Left lung (tissue), 10 donors: ENCODE data around the gene RDM1. TPM values are rescaled to one million over a fixed set of nuclear protein-coding genes. Genes with fewer than 3 reads are reported as not detected.

Source experiments
- ATAC-seq: fragments of 200-7000 bp; cut with Tn5 transposase; one replicate; pipeline ENCODE4 v1.9.1; 2020; ENCODE audit warnings: moderate library complexity
- DNase-seq, 4 donors: peaks; one replicate each; pipeline ENCODE4 v3.0.0-alpha.2; 2013 to 2020
- H3K27ac ChIP-seq, 2 donors: fragments of 200-600 bp; sonication (generic) in 1 of 2; one replicate each; pipeline versions ENCODE4 v1.5.0 to v1.8.0; 2020 to 2021
- H3K27me3 ChIP-seq, 2 donors: fragments of 200-600 bp; sonication (generic) in 1 of 2; one replicate each; pipeline versions ENCODE4 v1.5.0 to v1.8.0; 2020 to 2021
- H3K36me3 ChIP-seq, 2 donors: fragments of 200-600 bp; sonication (generic) in 1 of 2; one replicate each; pipeline versions ENCODE4 v1.5.0 to v1.8.0; 2020 to 2021
- H3K4me1 ChIP-seq, 2 donors: fragments of 200-600 bp; one replicate each; pipeline ENCODE4 v1.8.0; 2021
- H3K4me3 ChIP-seq, 2 donors: fragments of 200-600 bp; sonication (generic) in 1 of 2; one replicate each; pipeline versions ENCODE4 v1.5.0 to v1.8.0; 2020 to 2021; ENCODE audit warnings: mild to moderate bottlenecking in 1 of 2
- H3K9me3 ChIP-seq, 2 donors: fragments of 200-600 bp; sonication (generic) in 1 of 2; one replicate each; pipeline versions ENCODE4 v1.5.0 to v1.8.0; 2020 to 2021
- CTCF ChIP-seq, 2 donors: fragments of 200-600 bp; sonication (generic) in 1 of 2; IDR thresholded peaks; one replicate each; pipeline versions ENCODE4 v1.5.0 to v1.8.0; 2021; ENCODE audit warnings: antibody characterized with exemption in 2 of 2
- intact Hi-C, 2 donors: fragments of 100-400 bp; cut with DNase I; formaldehyde crosslinking; loops; one replicate each; pipeline versions ENCODE4 v1.11.2 to v1.14.2; 2022
- polyA plus RNA-seq, 6 donors: library from polyadenylated mRNA; unstranded; fragments of 120-200 nt; gene quantifications; one replicate each; pipeline ENCODE4 v1.2.1, GENCODE V29; 2013; ENCODE audit not compliant: insufficient read length in 6 of 6
- total RNA-seq, 2 donors: library from RNA; stranded (reverse); fragmentation: NEBNext Ultra II Directional; extraction: Animal tissue kit (Norgen Biotek cat#: 25700); gene quantifications; one replicate each; pipeline ENCODE4 v1.2.1, GENCODE V29; 2021
- donor health status: DM: no; HTN: yes; CAD: no.
- donor health status: DM: no; HTN: no; CAD: no.

RDM1 gene
- total and polyA plus RNA-seq, 8 donors: 1.8 to 4.2 (median 2.5) TPM; not detected in 1

GRCh38 chr17:35972945-35973332, 42.4 kb upstream of the RDM1 start:
- Histone ChIP-seq H3K4me1 (peaks cover 0 to 14% of the 10 kb centered on the region in 2 donors), H3K27ac (peak overlapping the region in 1 of 2 donors; percentile 33), H3K27me3 (no peaks in the 10 kb centered on the region), H3K9me3 (no peaks in the 10 kb centered on the region), H3K4me3 (no peak overlapping the region), H3K36me3 (no peaks in the 10 kb centered on the region)
- no peak for ATAC-seq
- TF ChIP-seq CTCF (IDR thresholded peaks at IDR 0.05): no peak
- intact Hi-C loops: loop anchor here (5.0 to 10.0 kb wide), 2 partner anchors 172 to 174 kb away; no protein-coding TSS in a partner anchor
- DNase-seq: no peak

- H3K27ac ChIP-seq: peak overlapping the region in 1 of 2 donors; percentile 8
- DNase-seq (no peak), ATAC-seq (no peak)
- no peaks in the 10 kb centered on the region for H3K9me3 ChIP-seq
- H3K27me3 ChIP-seq: no peaks in the 10 kb centered on the region
- no peaks in the 10 kb centered on the region for H3K36me3 ChIP-seq
- no peak overlapping the region for H3K4me3 ChIP-seq
- H3K4me1 ChIP-seq: peaks cover 0 to 14% of the 10 kb centered on the region in 2 donors
- intact Hi-C loops: loop anchor here (5.0 to 10.0 kb wide), 2 partner anchors 172 to 175 kb away; no protein-coding TSS in a partner anchor
- no peak for TF ChIP-seq CTCF (IDR thresholded peaks at IDR 0.05)
These were observed 42.0 kb upstream of the RDM1 start for GRCh38 chr17:35972535-35972934.

GRCh38 chr17:35972066-35972465, 41.5 kb upstream of the RDM1 start:
- H3K4me3 ChIP-seq: no peak overlapping the region
- peaks cover 0 to 14% of the 10 kb centered on the region in 2 donors for H3K4me1 ChIP-seq
- no peaks in the 10 kb centered on the region for H3K27me3 ChIP-seq
- ATAC-seq: no peak
- DNase-seq: no peak
- intact Hi-C loops: loop anchor here (5.0 to 10.0 kb wide), 2 partner anchors 173 to 175 kb away; no protein-coding TSS in a partner anchor
- TF ChIP-seq CTCF (IDR thresholded peaks at IDR 0.05): no peak
- H3K36me3 ChIP-seq: no peaks in the 10 kb centered on the region
- peak overlapping the region in 1 of 2 donors; percentile 8 for H3K27ac ChIP-seq
- no peaks in the 10 kb centered on the region for H3K9me3 ChIP-seq

- Histone ChIP-seq H3K27me3 (no peaks in the 10 kb centered on the region), H3K4me1 (peaks cover 0 to 14% of the 10 kb centered on the region in 2 donors), H3K4me3 (no peak overlapping the region), H3K36me3 (no peaks in the 10 kb centered on the region), H3K27ac (no peak overlapping the region), H3K9me3 (no peaks in the 10 kb centered on the region)
- TF ChIP-seq CTCF (IDR thresholded peaks at IDR 0.05): peak; percentile 81 to 89
- ATAC-seq (peak; percentile 94), DNase-seq (peak in 3 of 4 donors; percentile 66 to 86 (median 71))
- intact Hi-C loops: loop anchor here (5.0 to 10.0 kb wide), 2 partner anchors 175 to 178 kb away; no protein-coding TSS in a partner anchor
These were observed 39.2 kb upstream of the RDM1 start for GRCh38 chr17:35969558-35970380.

GRCh38 chr17:35968520-35969054, 38.0 kb upstream of the RDM1 start:
- Histone ChIP-seq H3K9me3 (no peaks in the 10 kb centered on the region), H3K36me3 (no peaks in the 10 kb centered on the region)
- no peak for TF ChIP-seq CTCF (IDR thresholded peaks at IDR 0.05)

More at GRCh38 chr17:35968520-35969054, 38.0 kb upstream of the RDM1 start:
- Histone ChIP-seq H3K27me3 (no peaks in the 10 kb centered on the region), H3K4me1 (peaks cover 0 to 10% of the 10 kb centered on the region in 2 donors), H3K27ac (no peak overlapping the region), H3K4me3 (no peak overlapping the region)
- DNase-seq (no peak), ATAC-seq (no peak)
- intact Hi-C loops: no loop called here
